Measurements from ENCODE around the gene FXYD2. TPM values are rescaled to one million over a fixed set of nuclear protein-coding genes. Genes with fewer than 3 reads are reported as not detected.
"Not testable (repeated sequence)": the region's sequence is repeated elsewhere in the genome, so short reads cannot be mapped to it uniquely, and the experiment has no call there.

FXYD2 gene
- total RNA-seq, 1 donor from 2014 or later, result 2.7 TPM

DNA sequence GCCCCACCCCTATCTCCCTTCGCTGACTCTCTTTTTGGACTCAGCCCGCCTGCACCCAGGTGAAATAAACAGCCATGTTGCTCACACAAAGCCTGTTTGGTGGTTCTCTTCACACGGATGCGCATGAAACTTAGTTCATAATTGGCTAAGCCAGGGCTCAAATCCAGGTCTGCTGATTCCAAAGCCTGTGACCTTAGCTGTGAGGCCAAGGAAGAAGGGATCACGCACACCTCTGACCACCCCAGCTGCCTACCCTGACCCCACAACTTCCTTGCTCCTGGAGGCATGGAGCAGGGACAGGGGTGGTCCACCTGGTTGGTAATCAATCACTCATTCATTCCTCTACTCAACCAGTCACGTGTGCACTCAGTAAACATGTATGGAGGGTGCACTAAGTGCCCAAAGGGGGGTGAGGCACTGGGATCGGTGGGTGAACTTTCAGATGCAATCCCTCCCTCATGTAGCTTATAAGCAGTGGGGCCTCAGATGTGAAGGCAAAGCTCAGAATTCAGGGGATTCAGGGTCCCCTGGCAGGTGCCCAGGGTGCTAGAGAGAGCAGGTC is 10.3 kb downstream of the FXYD2 start:
- peaks cover 32% of the 10 kb centered on the region for H3K4me1 ChIP-seq

DNA sequence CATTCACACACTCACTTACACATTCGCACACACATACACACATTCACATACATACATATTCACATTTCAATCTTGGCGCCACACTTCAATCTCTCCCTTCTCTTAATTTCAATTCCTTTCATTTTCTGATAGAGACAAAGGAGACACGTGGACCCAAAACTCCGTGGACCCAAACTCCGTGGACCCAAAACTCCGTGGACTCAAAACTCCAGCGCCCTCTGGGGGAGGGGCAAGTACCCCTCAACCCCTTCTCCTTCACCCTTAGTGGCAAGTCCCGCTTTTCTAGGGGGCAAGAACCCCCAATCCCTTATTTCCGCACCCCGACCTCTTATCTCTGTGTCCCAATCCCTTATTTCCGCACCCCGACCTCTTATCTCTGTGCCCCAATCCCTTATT is 14.5 kb downstream of the FXYD2 start:
- H3K27ac ChIP-seq, result not testable (repeated sequence)

More for the DNA sequence above, 10.3 kb downstream of the FXYD2 start:
- DNase-seq (ENCODE audit: extremely low spot score in 2 of 2), result no peak
- no peak for TF ChIP-seq POLR2AphosphoS5 (IDR thresholded peaks at IDR 0.05; ENCODE audit: insufficient read depth in 1 of 2, low read depth in 1 of 2)
- TF ChIP-seq POLR2A (IDR thresholded peaks at IDR 0.05), result no peak
- TF ChIP-seq, protein P1, sequence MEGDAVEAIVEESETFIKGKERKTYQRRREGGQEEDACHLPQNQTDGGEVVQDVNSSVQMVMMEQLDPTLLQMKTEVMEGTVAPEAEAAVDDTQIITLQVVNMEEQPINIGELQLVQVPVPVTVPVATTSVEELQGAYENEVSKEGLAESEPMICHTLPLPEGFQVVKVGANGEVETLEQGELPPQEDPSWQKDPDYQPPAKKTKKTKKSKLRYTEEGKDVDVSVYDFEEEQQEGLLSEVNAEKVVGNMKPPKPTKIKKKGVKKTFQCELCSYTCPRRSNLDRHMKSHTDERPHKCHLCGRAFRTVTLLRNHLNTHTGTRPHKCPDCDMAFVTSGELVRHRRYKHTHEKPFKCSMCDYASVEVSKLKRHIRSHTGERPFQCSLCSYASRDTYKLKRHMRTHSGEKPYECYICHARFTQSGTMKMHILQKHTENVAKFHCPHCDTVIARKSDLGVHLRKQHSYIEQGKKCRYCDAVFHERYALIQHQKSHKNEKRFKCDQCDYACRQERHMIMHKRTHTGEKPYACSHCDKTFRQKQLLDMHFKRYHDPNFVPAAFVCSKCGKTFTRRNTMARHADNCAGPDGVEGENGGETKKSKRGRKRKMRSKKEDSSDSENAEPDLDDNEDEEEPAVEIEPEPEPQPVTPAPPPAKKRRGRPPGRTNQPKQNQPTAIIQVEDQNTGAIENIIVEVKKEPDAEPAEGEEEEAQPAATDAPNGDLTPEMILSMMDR (IDR thresholded peaks at IDR 0.05), result no peak
- Histone ChIP-seq H3K27ac (no peak overlapping the region), H3K9me3 (no peaks in the 10 kb centered on the region), H3K27me3 (no peaks in the 10 kb centered on the region), H3K4me3 (no peak overlapping the region), H3K36me3 (no peaks in the 10 kb centered on the region)
- intact Hi-C loops (cut with DNase I), result loop anchor here (10.0 kb wide), 1 partner anchor 389 kb away; no protein-coding TSS in a partner anchor

DNA sequence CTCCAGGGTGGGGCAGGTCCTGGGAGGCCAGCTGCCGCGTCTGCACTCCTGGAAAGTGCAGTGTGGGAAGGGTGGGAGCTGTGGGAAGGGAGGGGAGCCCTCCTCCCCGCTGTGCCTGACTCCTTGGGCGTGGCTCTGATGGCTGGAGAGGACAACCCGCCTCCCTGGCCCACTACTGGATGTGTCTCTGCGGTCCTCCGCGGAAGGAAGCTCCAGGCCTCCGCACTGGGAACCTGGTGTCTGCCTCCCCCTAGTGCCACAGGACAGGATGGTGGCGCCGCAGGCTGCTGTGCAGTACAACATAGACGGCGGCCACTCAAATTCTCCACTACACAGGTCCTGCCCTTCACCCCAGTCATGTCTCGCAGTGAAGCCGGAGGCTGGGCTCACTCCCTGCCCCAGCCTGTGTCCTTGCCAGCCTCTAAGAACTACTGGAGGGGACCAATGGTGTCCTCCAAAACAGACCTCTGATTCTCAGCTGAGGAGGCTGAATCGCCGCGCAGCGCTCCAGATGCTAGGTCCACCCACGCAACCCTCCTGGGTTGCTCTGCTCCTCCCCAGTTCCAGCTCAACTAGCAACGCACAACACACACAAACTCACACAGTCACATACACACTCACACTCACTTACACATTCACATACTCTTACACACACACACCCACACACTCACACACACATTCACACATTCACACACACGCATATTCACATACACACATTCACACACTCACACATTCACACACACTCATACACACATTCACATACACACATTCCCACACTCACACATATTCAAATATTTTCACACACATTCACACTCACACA is 15.1 kb downstream of the FXYD2 start:
- no peak overlapping the region for H3K4me3 ChIP-seq
- intact Hi-C loops (cut with DNase I), result loop anchor here (2.0 to 10.0 kb wide), 3 partner anchors 138 to 385 kb away; no protein-coding TSS in a partner anchor

More for the DNA sequence above, 14.5 kb downstream of the FXYD2 start:
- H3K4me1 ChIP-seq, result peaks cover 11% of the 10 kb centered on the region
- H3K4me3 ChIP-seq; H3K36me3 ChIP-seq; DNase-seq (ENCODE audit: extremely low spot score in 2 of 2); H3K9me3 ChIP-seq; H3K27me3 ChIP-seq: not testable (repeated sequence)
- intact Hi-C loops (cut with DNase I), result loop anchor here (10.0 kb wide), 1 partner anchor 385 kb away; no protein-coding TSS in a partner anchor

DNA sequence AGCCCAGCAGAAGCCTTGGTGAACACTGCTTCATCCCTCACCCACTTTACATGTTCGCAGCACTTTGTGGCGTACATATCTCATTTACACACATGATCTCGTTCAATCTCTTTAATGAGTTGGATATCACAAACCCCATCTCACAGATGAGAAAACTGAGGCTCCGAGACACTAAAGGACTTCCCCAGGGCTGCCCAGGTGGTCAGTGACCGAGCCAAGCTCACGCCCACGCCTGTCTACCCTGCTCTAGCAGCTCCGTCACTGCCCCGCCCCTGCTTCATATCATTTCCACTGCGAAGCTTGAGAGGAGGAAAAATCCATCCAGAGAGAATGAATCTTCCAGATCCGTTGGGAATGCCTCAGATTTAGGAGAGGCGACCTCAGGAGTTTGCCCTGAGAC is 15.8 kb downstream of the FXYD2 start:
- H3K27me3 ChIP-seq, result no peaks in the 10 kb centered on the region
- H3K4me3 ChIP-seq, result no peak overlapping the region
- H3K27ac ChIP-seq, result peak overlapping the region; percentile 15
- TF ChIP-seq POLR2A (IDR thresholded peaks at IDR 0.05), result no peak
- no peak for TF ChIP-seq POLR2AphosphoS5 (IDR thresholded peaks at IDR 0.05; ENCODE audit: insufficient read depth in 1 of 2, low read depth in 1 of 2)
- TF ChIP-seq, protein P1 (IDR thresholded peaks at IDR 0.05), result no peak
- no peak for DNase-seq (ENCODE audit: extremely low spot score in 2 of 2)
- no peaks in the 10 kb centered on the region for H3K36me3 ChIP-seq
- intact Hi-C loops (cut with DNase I), result loop anchor here (2.0 to 5.0 kb wide), 2 partner anchors 139 to 244 kb away; no protein-coding TSS in a partner anchor
- no peaks in the 10 kb centered on the region for H3K9me3 ChIP-seq
- H3K4me1 ChIP-seq, result peaks cover 5% of the 10 kb centered on the region

More for the DNA sequence above, 15.1 kb downstream of the FXYD2 start:
- no peaks in the 10 kb centered on the region for H3K27me3 ChIP-seq
- H3K9me3 ChIP-seq, result no peaks in the 10 kb centered on the region
- TF ChIP-seq POLR2A (IDR thresholded peaks at IDR 0.05) (no peak), POLR2AphosphoS5 (IDR thresholded peaks at IDR 0.05; ENCODE audit: insufficient read depth in 1 of 2, low read depth in 1 of 2) (no peak)
- TF ChIP-seq, protein P1 (IDR thresholded peaks at IDR 0.05), result peak in 2 of 3 experiments; percentile 30 to 35
- no peak for DNase-seq (ENCODE audit: extremely low spot score in 2 of 2)
- peaks cover 5% of the 10 kb centered on the region for H3K4me1 ChIP-seq
- no peaks in the 10 kb centered on the region for H3K36me3 ChIP-seq
- H3K27ac ChIP-seq, result peak overlapping the region; percentile 15

DNA sequence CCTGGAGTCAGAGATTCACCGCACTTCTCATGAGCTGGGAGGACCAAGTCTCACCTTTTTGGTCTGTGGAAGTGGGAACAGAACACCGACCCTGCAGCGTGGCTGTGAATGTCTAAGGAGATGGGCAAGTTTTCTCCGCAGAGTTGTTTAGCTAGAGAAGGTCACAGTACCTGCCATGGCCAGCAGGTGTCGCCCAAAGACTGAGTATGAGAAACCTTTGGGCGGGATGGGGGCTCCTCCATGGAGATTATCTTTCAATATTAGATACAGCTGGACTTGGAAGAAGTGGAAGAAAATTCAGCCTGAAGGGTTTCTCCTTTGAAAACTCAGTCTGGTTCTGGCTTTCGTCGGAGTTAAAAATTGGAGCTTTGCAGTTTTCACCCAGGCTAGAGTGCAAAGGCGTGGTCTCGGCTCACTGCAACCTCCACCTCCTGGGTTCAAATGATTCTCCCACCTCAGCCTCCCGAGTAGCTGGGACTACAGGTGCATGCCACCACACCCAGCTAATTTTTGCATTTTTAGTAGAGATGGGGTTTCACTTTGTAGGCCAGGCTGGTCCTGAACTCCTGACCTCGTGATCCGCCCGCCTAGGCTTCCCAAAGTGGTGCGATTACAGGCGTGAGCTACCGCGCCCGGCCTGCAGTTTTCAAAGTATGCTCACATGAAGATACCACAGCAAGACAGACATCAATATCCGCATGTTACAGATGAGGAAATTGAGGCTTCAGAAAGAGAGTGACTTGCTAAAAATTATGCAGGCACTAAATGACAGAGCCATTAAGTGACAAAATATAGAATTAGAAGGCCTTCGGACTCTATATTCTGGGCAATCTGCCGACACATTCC is 16.8 kb downstream of the FXYD2 start:
- DNase-seq (ENCODE audit: extremely low spot score in 2 of 2), result no peak
- peaks cover 5% of the 10 kb centered on the region for H3K4me1 ChIP-seq
- no peak overlapping the region for H3K27ac ChIP-seq
- intact Hi-C loops (cut with DNase I), result loop anchor here (2.0 to 5.0 kb wide), 2 partner anchors 140 to 245 kb away; no protein-coding TSS in a partner anchor
- no peaks in the 10 kb centered on the region for H3K27me3 ChIP-seq
- no peak overlapping the region for H3K4me3 ChIP-seq
- no peaks in the 10 kb centered on the region for H3K36me3 ChIP-seq
- TF ChIP-seq, protein P1 (IDR thresholded peaks at IDR 0.05), result peak; percentile 61 to 94 (median 74)
- no peak for TF ChIP-seq POLR2A (IDR thresholded peaks at IDR 0.05)
- no peaks in the 10 kb centered on the region for H3K9me3 ChIP-seq

Data from vagina (tissue), 2 donors.